Stimulated activated CD4-positive, alpha-beta T cell treated with anti-CD3 and anti-CD28 coated beads, Interleukin-15, amount 100 ng/mL, for 24 hours (primary cell): ENCODE results near the gene PVALB.

Experiments used
- DNase-seq: peaks from one replicate; pipeline ENCODE4 v3.0.0-alpha.2; 2020

Gene PVALB

GRCh38 chr22:36809351-36809750 is 7.5 kb downstream of the PVALB start:
- no peak for DNase-seq

DNA sequence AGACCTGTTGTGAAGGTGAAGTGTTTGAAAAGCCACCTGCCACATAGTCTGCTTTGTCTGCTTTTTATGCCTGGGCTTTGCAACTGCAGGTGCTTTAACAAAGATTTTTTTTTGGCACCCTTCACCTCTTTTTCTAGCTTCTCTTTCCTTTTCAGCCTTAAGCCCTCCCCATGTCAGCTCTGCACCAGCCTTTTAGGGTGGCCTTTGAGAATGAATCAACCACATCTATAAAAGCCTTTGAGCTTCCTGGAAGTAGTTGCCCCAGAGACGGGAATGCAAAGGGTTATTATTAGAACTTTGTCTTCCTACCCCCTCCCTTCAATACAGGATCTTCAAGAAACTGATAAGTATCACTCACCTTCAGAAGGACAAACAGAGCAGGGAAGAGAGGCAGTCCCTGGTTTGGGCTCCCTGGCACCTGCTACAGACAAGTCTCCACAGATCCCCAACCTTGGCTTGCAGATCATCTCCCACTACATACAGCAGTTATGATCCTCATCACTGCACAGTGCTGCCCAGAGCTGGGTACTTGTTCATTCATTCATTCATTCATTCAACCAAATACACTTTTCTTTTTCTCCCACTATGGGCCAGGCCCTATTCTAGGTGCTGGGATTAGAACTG is 8.0 kb downstream of the PVALB start:
- DNase-seq, result no peak

DNA sequence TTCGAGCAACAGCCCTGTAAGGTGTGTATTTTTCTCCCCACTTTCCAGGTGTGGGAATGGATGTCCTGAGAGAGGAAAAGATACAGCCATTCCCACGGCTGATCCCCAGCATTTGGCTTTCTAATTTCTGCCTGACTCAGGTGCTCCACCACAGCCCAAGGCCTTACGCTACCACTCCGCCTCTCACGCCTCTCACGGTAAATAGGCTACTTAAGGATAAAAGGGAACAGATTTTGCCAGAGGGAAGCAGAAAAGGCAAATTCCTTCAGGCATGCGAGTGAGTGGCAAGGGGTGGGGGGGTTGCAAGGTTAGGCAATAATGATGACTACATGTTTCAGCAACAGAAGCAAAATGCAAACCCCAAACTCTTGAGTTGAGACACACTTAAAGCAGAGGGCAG is 9.2 kb downstream of the PVALB start:
- DNase-seq, result no peak

GRCh38 chr22:36806835-36807234 is 10.0 kb downstream of the PVALB start:
- no peak for DNase-seq

DNA sequence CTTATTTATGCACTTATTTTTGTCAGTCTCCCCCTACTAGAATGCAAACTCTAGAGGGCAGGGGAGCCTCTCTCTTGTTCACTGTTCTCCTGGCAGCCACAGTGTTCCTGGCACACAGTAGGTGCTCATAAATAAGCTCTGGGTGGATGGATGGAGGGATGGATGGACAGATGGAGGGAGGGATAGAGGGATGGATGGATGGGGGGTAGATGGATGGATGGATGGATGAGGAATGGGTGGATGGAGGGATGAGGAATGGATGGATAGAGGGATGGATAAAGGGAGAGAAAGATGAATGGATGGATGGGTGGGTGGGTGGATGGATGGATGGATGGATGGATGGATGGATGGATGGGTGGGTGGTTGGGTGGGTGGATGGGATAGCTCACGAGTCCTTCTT is 13.5 kb downstream of the PVALB start:
- no peak for DNase-seq

- DNase-seq, result no peak
These were observed 18.2 kb downstream of the PVALB start for GRCh38 chr22:36798674-36799066.

DNA sequence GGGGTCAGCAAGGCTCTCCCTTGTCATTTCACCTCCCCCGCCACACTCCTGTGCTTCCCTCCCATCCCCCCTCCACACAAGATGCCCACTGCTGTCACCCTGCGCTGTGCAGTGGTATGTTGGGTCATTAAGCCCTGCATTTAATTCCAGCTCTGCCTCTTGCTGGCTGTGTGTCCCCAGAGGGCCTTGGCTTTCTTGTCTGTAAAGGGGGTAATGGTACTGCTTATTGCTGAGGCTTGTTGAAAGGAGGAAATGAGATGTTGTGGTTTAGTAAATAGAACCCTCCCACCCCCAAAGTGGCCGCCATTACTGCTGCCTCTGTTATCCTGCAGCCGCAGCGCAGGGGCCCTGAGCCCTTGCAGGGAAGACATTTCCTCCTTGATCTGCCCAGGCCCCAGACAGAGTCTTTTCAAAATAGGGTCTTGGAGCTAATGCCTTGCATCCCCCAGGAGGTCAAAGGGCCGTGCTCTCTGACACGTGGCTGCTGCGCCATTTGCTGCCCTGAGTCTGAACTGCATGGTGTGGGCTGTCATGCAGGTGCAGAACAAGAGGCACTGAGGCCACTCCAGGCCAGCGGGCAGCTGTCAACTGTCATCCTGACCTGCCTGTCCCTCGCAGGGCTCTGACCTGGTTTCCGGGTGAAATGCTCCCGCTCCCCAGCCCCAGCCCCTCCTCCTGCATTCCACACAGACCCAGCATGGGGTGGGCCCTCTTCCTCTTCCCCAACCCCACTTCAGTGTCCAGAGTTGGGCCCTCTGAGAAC is 18.7 kb downstream of the PVALB start:
- DNase-seq, result no peak

GRCh38 chr22:36797374-36797773 is 19.5 kb downstream of the PVALB start:
- DNase-seq, result no peak

DNA sequence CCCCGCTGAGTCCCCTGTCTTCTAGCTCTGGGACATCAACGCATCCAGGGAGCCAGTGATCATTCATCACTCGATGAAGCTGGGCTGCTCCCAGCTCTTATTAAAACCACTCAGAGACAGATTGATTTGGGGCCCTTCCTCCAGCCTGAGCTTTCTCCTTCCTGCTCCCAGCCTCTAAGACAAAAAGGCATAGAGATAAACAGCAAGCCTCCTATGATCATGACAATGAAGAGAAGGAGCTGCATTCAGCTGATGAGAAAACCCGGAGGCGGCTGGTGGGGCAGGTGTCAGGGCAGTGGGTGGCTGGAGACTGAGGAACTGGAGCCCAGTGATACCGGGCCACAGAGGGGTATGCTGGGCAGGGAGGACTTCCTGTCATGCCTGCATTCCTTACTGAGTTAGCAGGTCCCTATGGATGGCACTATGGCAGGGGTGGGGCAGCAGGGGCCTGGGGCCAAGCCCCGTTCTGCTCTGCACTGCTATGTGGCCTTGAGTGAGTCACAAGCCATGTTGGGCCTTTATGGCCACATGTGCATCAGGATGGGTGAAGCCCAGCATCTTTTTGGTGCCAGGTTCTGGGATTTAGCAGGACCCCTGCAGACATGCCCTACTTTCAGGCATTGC is 20.2 kb downstream of the PVALB start:
- DNase-seq, result no peak

DNA sequence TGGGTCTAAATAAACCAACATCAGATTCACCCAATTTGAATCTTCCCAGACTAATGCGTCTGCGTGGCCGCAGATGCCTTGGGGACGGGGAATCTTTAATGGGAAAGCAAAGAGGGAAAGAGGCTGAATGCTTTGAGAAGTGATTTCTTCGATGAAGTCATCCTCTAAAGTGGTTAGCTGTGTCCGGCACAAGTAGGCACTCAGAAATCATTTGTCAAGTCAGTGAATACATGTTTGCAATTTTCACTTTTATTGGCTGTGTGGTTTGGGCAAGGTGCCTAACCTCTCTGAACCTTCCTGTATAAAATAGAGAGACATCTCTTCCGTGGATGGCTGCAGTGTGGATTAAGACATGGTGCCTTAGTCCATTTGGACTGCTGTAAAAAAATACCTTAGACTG is 21.2 kb downstream of the PVALB start:
- no peak for DNase-seq

GRCh38 chr22:36790648-36791047 is 26.2 kb downstream of the PVALB start:
- peak; percentile 49 for DNase-seq

DNA sequence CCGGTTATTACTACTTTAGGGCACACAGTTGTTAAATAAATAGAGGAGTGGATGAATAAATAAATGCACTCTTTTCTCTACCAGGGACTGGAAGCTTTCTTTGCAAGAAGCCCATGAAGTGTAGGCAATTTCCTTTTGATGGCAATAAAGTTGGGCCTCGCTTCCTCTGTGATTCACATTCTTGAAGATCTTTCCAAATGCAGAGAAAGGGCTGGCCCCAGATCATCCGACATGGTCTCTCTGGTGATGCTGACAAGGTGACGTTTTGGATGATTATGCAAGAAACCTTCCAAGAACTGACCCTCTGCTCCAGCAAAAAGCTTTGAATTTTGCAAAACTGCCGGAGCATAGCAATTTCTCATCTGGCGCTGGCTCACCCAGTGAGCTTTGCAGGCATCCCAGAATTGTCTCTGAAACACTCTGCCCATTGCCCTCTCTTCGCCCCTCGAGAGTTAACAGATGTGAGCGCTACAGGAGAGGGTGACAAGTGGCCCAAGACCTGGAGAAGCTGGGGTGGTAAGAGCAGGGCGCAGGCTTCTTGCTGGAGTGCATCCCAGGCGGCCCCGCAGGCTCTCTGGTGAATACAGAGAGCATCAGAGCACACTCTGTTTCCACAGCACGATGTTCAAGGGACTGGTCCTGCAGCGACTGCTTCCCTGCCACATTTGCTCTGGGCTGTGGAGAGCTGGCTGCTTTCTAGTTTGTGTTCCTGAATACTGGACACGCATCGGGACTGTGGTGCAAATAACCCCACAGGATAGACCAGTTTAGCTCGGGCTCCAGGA is 29.4 kb downstream of the PVALB start:
- no peak for DNase-seq

GRCh38 chr22:36783743-36784142 is 33.1 kb downstream of the PVALB start:
- no peak for DNase-seq

DNA sequence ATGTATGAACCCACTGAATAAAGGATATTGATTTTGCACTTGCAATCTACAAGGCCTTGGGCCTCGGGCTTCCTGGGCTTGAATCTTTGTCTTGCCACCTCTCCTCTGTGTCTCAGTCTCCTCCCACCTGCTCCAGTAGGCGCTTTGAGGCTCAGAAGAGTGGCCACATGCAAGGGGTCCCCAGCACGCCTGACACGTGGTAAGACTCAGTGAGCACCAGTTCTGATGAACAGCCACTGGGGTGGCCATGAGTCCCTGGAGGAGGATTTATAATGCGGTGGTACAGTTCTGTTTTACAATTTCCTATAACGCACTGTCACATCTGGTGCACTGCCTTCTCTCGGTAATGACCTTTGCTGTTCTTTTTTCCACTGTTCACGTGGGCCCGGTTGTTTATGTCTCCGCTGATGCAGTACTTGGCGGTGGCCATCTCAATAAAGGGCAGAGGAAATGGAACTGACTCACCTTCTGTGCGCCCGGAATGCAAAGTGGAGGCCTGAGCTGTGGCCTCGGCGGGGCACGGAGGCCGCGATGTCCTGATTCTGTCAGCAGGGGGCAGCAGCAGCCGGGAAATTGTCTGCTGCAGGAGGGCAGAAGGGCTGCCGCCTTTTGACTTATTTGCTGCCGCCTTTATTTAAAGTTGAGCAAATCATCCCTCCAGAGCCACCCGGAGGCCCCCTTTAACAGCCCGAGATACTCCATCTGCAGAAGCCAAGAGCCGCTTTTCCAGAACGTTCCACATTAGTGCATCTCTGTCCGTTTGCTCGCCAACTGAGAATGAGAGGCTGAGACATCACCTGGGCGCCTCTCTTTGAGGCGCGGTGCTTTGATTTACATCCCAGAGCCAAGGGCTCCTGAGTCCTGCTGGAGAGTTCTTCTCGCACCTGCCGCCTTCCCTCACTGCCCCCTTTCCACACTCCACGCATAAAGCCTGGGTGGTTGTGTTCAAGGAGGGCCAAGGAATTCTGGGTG is 34.9 kb downstream of the PVALB start:
- peak; percentile 91 for DNase-seq

DNA sequence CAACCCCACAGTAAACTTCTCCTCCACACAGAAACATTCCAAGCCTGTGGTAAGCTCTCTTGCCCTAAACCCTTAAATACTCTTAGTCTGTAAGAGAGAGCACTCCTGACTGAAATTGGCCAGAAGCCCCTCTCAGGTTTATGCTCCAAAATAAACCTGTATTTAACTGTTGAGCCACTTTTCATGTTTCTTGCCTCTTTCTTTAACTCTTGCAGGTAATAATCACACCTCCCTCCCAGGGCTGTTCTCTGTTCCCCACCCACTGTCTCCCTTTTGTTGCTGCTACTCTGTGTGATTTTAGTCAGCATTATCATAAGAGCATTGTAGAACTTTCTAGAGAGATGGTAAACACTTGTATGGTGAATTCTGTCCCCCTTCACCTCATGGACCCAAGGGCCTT is 38.8 kb downstream of the PVALB start:
- no peak for DNase-seq

DNA sequence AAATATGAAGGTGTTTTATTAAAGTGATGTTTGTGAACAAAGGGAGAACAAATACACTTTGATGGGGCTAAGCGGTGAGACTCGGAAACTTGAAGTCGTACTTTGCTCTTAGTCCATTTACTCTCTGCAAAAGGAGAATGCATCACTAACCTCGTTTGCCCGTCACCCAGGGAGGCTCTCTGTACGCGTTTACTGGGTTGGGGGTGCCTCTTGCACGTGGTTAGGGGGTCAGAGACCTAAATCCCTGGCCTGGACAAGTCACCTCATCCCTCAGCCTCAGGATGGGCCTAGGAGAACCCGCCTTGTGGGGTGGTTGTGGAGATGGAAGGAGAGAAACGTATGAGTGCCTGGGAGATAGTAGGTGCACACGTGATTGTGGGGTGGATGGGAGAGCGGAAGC is 40.1 kb downstream of the PVALB start:
- DNase-seq, result peak; percentile 10

GRCh38 chr22:36775964-36776669 is 40.7 kb downstream of the PVALB start, which contains the start of gene IFT27:
Gene IFT27, minus strand, starts transcription at chr22:36776119. Its CDS starts 412 bp downstream, at chr22:36775707.
- DNase-seq, result peak; percentile 97

GRCh38 chr22:36775586-36775963 is 41.3 kb downstream of the PVALB start:
- DNase-seq, result peak; percentile 50

DNA sequence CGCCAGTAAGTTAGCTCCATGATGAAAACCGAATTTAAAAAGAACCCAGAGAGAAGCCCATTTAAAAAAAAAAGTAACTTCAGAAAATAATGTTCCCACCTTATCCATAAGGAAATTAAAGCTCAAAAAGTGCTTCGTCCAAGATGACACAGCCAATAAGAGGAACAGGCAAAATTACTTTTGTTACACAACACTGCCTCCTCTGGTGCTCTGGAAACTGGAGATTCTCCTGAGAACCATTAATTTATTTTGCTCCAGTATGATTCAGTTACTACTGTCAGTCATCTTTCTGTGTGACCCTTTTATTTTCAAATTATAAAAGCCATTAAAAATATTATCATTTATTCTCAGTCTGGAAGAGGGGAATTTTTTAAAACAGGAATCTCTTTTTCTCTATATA is 42.9 kb downstream of the PVALB start:
- no peak for DNase-seq

GRCh38 chr22:36772451-36772850 is 44.4 kb downstream of the PVALB start:
- no peak for DNase-seq

DNA sequence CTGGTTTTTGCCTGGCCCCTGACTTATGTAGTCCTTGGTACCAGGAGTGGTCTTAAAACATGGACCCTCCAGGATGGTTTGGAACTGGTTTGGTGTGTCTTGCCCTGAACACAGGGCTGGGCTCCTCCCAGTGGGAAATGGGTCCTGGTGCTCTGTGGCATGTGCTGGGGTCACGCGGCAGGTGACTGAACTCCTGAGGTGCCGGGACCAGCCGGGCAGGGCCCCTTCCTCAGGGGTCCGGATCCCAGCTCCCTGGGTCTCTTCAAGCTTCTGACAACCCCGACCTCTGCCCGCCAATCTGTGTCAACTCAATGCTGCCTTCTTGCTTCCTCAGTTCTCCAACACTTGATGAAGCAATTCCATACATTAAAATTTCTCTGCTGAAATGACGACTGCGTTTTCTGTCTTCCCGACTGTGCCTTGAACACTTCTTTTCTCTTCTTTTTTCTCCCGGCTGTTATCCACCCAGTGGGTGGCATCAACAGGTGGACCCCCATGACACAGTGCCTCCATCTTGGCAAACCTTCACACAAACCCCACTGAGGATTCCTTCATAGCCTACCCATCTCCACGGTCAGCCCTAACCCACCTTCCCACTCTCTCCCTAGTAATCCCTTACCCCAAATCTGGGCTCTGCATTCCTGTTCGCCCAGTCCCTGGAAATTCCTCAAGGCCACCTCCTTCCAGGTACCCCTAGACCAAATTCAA is 45.3 kb downstream of the PVALB start:
- no peak for DNase-seq
